Measurements from ENCODE around the gene CNTNAP2. TPM values are rescaled to one million over a fixed set of nuclear protein-coding genes. Genes with fewer than 3 reads are reported as not detected.

Gene CNTNAP2
- total RNA-seq, 4 donors from 2014 or later = 0.25 to 0.89 (median 0.30) TPM; not detected in 1

- Histone ChIP-seq H3K27ac (no peak overlapping the region), H3K27me3 (no peaks in the 10 kb centered on the region), H3K4me1 (no peaks in the 10 kb centered on the region), H3K9me3 (no peaks in the 10 kb centered on the region), H3K36me3 (no peaks in the 10 kb centered on the region), H3K4me3 (no peak overlapping the region)
- DNase-seq (ENCODE audit: low spot score in 2 of 2) = no peak
- no peak for TF ChIP-seq EP300 (IDR thresholded peaks at IDR 0.05)
- no peak for TF ChIP-seq CTCF (IDR thresholded peaks at IDR 0.05)
- 80% methylated on average over 4 of the region's 4 CpGs for WGBS
These were observed 1394.3 kb downstream of the CNTNAP2 start for GRCh38 chr7:147510923-147511322.

GRCh38 chr7:147513451-147513850 is 1396.8 kb downstream of the CNTNAP2 start:
- Histone ChIP-seq H3K36me3 (no peaks in the 10 kb centered on the region), H3K4me3 (no peak overlapping the region), H3K27me3 (no peaks in the 10 kb centered on the region), H3K27ac (no peak overlapping the region), H3K9me3 (no peaks in the 10 kb centered on the region), H3K4me1 (no peaks in the 10 kb centered on the region)
- WGBS = 65% methylated on average over 4 of the region's 4 CpGs
- TF ChIP-seq CTCF (IDR thresholded peaks at IDR 0.05) (no peak), EP300 (IDR thresholded peaks at IDR 0.05) (no peak), POLR2AphosphoS5 (IDR thresholded peaks at IDR 0.05) (no peak), POLR2A (IDR thresholded peaks at IDR 0.05) (no peak)
- DNase-seq (ENCODE audit: low spot score in 2 of 2) = no peak

GRCh38 chr7:147516391-147516790 is 1399.8 kb downstream of the CNTNAP2 start:
- no peak overlapping the region for H3K27ac ChIP-seq
- 85% methylated on average over 2 of the region's 2 CpGs for WGBS
- H3K36me3 ChIP-seq = no peaks in the 10 kb centered on the region
- no peaks in the 10 kb centered on the region for H3K27me3 ChIP-seq
- no peaks in the 10 kb centered on the region for H3K4me1 ChIP-seq
- no peak for DNase-seq (ENCODE audit: low spot score in 2 of 2)
- TF ChIP-seq POLR2A (IDR thresholded peaks at IDR 0.05) = no peak
- no peak for TF ChIP-seq EP300 (IDR thresholded peaks at IDR 0.05)
- no peak for TF ChIP-seq POLR2AphosphoS5 (IDR thresholded peaks at IDR 0.05)
- TF ChIP-seq CTCF (IDR thresholded peaks at IDR 0.05) = no peak
- no peaks in the 10 kb centered on the region for H3K9me3 ChIP-seq
- no peak overlapping the region for H3K4me3 ChIP-seq

- no peak overlapping the region for H3K27ac ChIP-seq
- H3K4me3 ChIP-seq = no peak overlapping the region
- no peaks in the 10 kb centered on the region for H3K36me3 ChIP-seq
- H3K9me3 ChIP-seq = no peaks in the 10 kb centered on the region
- H3K27me3 ChIP-seq = no peaks in the 10 kb centered on the region
- WGBS = 53% methylated on average over 6 of the region's 6 CpGs
- DNase-seq (ENCODE audit: low spot score in 2 of 2) = no peak
- no peak for TF ChIP-seq EP300 (IDR thresholded peaks at IDR 0.05)
- TF ChIP-seq CTCF (IDR thresholded peaks at IDR 0.05) = no peak
- no peak for TF ChIP-seq POLR2AphosphoS5 (IDR thresholded peaks at IDR 0.05)
- no peak for TF ChIP-seq POLR2A (IDR thresholded peaks at IDR 0.05)
- no peaks in the 10 kb centered on the region for H3K4me1 ChIP-seq
These were observed 1402.5 kb downstream of the CNTNAP2 start for GRCh38 chr7:147519062-147519461.

DNA sequence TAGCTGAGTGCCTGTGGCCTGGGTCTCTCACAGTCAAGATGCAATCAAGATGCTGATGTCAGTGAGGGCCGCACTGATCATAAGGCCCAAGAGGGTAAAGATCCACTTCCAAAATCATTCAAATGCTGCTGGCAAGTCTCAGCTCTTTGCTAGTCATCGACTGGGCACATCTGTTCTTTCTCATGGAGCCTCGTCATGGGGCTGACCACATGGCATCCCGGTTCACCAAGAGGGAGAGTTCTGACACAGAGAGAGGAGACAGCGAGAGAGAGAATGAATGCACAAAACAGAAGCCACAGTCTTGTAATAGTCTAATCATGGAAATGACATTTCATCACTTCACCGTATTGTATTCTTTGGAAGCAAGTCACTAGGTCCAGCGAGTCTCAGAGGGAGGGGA is 1406.5 kb downstream of the CNTNAP2 start:
- Histone ChIP-seq H3K27me3 (no peaks in the 10 kb centered on the region), H3K27ac (no peak overlapping the region), H3K9me3 (no peaks in the 10 kb centered on the region), H3K4me1 (no peaks in the 10 kb centered on the region), H3K36me3 (no peaks in the 10 kb centered on the region), H3K4me3 (no peak overlapping the region)
- 62% methylated on average over 7 of the region's 7 CpGs for WGBS
- no peak for TF ChIP-seq POLR2A (IDR thresholded peaks at IDR 0.05)
- TF ChIP-seq CTCF (IDR thresholded peaks at IDR 0.05) = no peak
- TF ChIP-seq POLR2AphosphoS5 (IDR thresholded peaks at IDR 0.05) = no peak
- TF ChIP-seq EP300 (IDR thresholded peaks at IDR 0.05) = no peak
- DNase-seq (ENCODE audit: low spot score in 2 of 2) = no peak

Measured in suprapubic skin (tissue), 4 donors.